K562 (cell line): ENCODE results near the gene ARMC9. TPM values are rescaled to one million over a fixed set of nuclear protein-coding genes. Genes with fewer than 3 reads are reported as not detected.

Experiments used
- BCL6 ChIP-seq: fragments of 250-450 bp; sonication (Bioruptor Pico); IDR thresholded peaks from 2 replicates; pipeline ENCODE4 v1.4.0; 2020
- BCOR ChIP-seq: fragments of 450-650 bp; IDR thresholded peaks from 2 replicates; pipeline ENCODE4 v1.6.1; 2016
- KDM2B ChIP-seq: fragments of 250-450 bp; sonication (Bioruptor Pico); IDR thresholded peaks from 2 replicates; pipeline ENCODE4 v1.8.0; 2021; ENCODE audit warnings: mild to moderate bottlenecking, moderate library complexity
- MAZ ChIP-seq, 2 experiments: fragments of 450-650 bp in 1 of 2; sonication (generic) in 1 of 2; formaldehyde crosslinking; IDR thresholded peaks in 1 of 2; conservative IDR thresholded peaks in 1 of 2; 2 replicates each; pipeline versions ENCODE4 v1.4.0 to v1.5.0; 2020; ENCODE audit warnings: mild to moderate bottlenecking in 1 of 2, missing genetic modification reagents in 1 of 2
- SMAD4 ChIP-seq: fragments of 250-450 bp; sonication (Bioruptor Pico); conservative IDR thresholded peaks from 2 replicates; pipeline ENCODE4 v1.8.0; 2021; ENCODE audit warnings: inconsistent platforms, mild to moderate bottlenecking, moderate library complexity
- TBP ChIP-seq: optimal IDR thresholded peaks from 2 replicates; pipeline ENCODE3; 2011; ENCODE audit warnings: low read depth, low read length, improper control_type of control experiment
- polyA plus RNA-seq, 8 experiments: library from polyadenylated mRNA; depleted of rRNA in 4 of 8; stranded (reverse) in 5 of 8; unstranded in 3 of 8; fragments of >200 nt; fragmentation: Nextera tagmentation in 2 of 8; fragmentation: Illumina TruSeq in 1 of 8; extraction: Ambion mirVana in 2 of 8; extraction: Trizol in 1 of 8; gene quantifications; 2 replicates each; pipeline versions ENCODE4 v1.2.1 to v1.2.3, GENCODE V29; 2011 to 2014; ENCODE audit warnings: inconsistent platforms in 1 of 8, missing spikeins in 1 of 8
- total RNA-seq, 7 experiments: library from RNA; depleted of rRNA in 6 of 7; stranded (reverse); fragments of >200 nt in 6 of 7; fragmentation: Illumina TruSeq in 2 of 7; extraction: Trizol in 2 of 7; gene quantifications; 2 replicates each; pipeline versions ENCODE4 v1.2.1 to v1.2.3, GENCODE V29; 2011 to 2021; ENCODE audit warnings: low replicate concordance in 1 of 7
- TF ChIP-seq, protein P1 (sequence below), 2 experiments: fragments of 450-650 bp; conservative IDR thresholded peaks; 2 replicates each; pipeline ENCODE4 v1.6.1; 2017; ENCODE audit warnings: mild to moderate bottlenecking in 2 of 2, moderate library complexity in 2 of 2
- TF ChIP-seq, protein P2 (sequence below): fragments of 450-650 bp; IDR thresholded peaks from 2 replicates; pipeline ENCODE4 v1.6.1; 2017; ENCODE audit warnings: antibody characterized with exemption, mild to moderate bottlenecking
- TF ChIP-seq, protein P3 (sequence below), 2 experiments: fragments of 450-650 bp in 1 of 2; sonication (generic) in 1 of 2; formaldehyde crosslinking in 1 of 2; IDR thresholded peaks in 1 of 2; conservative IDR thresholded peaks in 1 of 2; 2 replicates each; pipeline versions ENCODE4 v1.6.1 to v1.8.1; 2016 to 2023; ENCODE audit warnings: mild to moderate bottlenecking in 2 of 2, moderate library complexity in 2 of 2, inconsistent platforms in 1 of 2, missing genetic modification reagents in 1 of 2
- TF ChIP-seq, protein P4 (sequence below): fragments of 250-450 bp; sonication (Bioruptor Pico); IDR thresholded peaks from 2 replicates; pipeline ENCODE4 v1.5.0; 2020; ENCODE audit warnings: mild to moderate bottlenecking
- TF ChIP-seq, protein P5 (sequence below): IDR thresholded peaks from 2 replicates; pipeline ENCODE4 v1.6.1; 2014; ENCODE audit warnings: antibody characterized with exemption
- TF ChIP-seq, protein P6 (sequence below): fragments of 450-650 bp; IDR thresholded peaks from 2 replicates; pipeline ENCODE4 v1.6.1; 2016; ENCODE audit warnings: low read depth, mild to moderate bottlenecking, moderate library complexity
- TF ChIP-seq, protein P7 (sequence below), 3 experiments: IDR thresholded peaks in 2 of 3; conservative IDR thresholded peaks in 1 of 3; 2 replicates each; pipeline ENCODE4 v1.5.1; 2011 to 2012; ENCODE audit warnings: low read length in 3 of 3, mild to moderate bottlenecking in 3 of 3, control low read depth in 2 of 3, improper control_type of control experiment in 1 of 3, inconsistent platforms in 1 of 3, low read depth in 1 of 3, mixed read lengths in 1 of 3, moderate library complexity in 1 of 3; ENCODE audit not compliant: insufficient read depth in 2 of 3

ARMC9 gene
- total and polyA plus RNA-seq, 9 of the 15 experiments (the other 6 are each of a cell fraction or from before 2014, with no cell fraction given): 0.36 to 2.3 (median 1.1) TPM

DNA sequence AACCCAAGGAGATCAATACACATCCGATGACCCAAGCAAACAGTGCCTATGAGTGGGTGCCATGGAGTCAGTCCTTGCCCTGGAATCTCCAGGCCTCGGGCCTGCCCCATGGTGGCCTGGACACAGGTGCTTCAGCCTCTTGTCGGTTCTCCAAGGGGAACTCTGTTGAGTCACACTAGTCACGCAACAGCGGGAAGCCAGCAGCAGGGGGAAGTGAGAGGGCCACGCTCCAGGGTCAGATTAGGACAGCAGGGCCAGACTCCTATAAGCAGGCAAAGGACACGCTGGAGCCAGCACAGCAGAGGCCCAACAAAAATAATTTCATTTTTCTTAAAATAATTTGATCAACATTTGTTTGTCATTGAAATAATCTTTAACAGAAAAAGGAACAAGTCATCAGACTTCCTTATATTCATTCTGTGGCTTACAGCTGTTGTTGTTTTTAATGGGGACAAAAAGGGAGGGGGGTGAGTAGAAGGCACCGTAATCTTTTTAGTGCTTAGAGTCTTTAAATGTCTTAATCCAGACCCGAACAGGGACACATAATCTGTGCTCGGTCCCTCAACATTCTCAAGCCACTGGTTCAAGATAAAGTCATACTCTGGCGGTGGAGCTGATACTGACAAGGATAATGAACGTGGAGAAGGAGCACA is 16.4 kb upstream of the ARMC9 start (continued):
- TF ChIP-seq, protein P1, sequence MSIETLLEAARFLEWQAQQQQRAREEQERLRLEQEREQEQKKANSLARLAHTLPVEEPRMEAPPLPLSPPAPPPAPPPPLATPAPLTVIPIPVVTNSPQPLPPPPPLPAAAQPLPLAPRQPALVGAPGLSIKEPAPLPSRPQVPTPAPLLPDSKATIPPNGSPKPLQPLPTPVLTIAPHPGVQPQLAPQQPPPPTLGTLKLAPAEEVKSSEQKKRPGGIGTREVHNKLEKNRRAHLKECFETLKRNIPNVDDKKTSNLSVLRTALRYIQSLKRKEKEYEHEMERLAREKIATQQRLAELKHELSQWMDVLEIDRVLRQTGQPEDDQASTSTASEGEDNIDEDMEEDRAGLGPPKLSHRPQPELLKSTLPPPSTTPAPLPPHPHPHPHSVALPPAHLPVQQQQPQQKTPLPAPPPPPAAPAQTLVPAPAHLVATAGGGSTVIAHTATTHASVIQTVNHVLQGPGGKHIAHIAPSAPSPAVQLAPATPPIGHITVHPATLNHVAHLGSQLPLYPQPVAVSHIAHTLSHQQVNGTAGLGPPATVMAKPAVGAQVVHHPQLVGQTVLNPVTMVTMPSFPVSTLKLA (conservative IDR thresholded peaks at IDR 0.05): no peak; a peak in 1 of 4 replicates
- no peak for TF ChIP-seq BCL6 (CRISPR knock-in tag)
- TF ChIP-seq, protein P2, sequence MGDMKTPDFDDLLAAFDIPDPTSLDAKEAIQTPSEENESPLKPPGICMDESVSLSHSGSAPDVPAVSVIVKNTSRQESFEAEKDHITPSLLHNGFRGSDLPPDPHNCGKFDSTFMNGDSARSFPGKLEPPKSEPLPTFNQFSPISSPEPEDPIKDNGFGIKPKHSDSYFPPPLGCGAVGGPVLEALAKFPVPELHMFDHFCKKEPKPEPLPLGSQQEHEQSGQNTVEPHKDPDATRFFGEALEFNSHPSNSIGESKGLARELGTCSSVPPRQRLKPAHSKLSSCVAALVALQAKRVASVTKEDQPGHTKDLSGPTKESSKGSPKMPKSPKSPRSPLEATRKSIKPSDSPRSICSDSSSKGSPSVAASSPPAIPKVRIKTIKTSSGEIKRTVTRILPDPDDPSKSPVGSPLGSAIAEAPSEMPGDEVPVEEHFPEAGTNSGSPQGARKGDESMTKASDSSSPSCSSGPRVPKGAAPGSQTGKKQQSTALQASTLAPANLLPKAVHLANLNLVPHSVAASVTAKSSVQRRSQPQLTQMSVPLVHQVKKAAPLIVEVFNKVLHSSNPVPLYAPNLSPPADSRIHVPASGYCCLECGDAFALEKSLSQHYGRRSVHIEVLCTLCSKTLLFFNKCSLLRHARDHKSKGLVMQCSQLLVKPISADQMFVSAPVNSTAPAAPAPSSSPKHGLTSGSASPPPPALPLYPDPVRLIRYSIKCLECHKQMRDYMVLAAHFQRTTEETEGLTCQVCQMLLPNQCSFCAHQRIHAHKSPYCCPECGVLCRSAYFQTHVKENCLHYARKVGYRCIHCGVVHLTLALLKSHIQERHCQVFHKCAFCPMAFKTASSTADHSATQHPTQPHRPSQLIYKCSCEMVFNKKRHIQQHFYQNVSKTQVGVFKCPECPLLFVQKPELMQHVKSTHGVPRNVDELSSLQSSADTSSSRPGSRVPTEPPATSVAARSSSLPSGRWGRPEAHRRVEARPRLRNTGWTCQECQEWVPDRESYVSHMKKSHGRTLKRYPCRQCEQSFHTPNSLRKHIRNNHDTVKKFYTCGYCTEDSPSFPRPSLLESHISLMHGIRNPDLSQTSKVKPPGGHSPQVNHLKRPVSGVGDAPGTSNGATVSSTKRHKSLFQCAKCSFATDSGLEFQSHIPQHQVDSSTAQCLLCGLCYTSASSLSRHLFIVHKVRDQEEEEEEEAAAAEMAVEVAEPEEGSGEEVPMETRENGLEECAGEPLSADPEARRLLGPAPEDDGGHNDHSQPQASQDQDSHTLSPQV: peak; percentile 35; the same call in 1 of the 2 replicates
- no peak for TF ChIP-seq KDM2B
- TF ChIP-seq, protein P3, sequence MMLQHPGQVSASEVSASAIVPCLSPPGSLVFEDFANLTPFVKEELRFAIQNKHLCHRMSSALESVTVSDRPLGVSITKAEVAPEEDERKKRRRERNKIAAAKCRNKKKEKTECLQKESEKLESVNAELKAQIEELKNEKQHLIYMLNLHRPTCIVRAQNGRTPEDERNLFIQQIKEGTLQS (IDR thresholded peaks at IDR 0.05): peak; percentile 60; the same call in 1 of the 2 replicates
- TF ChIP-seq, protein P3 (CRISPR knock-in tag; conservative IDR thresholded peaks at IDR 0.05): no peak
- TF ChIP-seq, protein P4, sequence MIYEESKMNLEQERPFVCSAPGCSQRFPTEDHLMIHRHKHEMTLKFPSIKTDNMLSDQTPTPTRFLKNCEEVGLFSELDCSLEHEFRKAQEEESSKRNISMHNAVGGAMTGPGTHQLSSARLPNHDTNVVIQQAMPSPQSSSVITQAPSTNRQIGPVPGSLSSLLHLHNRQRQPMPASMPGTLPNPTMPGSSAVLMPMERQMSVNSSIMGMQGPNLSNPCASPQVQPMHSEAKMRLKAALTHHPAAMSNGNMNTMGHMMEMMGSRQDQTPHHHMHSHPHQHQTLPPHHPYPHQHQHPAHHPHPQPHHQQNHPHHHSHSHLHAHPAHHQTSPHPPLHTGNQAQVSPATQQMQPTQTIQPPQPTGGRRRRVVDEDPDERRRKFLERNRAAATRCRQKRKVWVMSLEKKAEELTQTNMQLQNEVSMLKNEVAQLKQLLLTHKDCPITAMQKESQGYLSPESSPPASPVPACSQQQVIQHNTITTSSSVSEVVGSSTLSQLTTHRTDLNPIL (CRISPR knock-in tag): no peak
- TF ChIP-seq SMAD4 (CRISPR knock-in tag): peak; percentile 60
- TF ChIP-seq, protein P5, sequence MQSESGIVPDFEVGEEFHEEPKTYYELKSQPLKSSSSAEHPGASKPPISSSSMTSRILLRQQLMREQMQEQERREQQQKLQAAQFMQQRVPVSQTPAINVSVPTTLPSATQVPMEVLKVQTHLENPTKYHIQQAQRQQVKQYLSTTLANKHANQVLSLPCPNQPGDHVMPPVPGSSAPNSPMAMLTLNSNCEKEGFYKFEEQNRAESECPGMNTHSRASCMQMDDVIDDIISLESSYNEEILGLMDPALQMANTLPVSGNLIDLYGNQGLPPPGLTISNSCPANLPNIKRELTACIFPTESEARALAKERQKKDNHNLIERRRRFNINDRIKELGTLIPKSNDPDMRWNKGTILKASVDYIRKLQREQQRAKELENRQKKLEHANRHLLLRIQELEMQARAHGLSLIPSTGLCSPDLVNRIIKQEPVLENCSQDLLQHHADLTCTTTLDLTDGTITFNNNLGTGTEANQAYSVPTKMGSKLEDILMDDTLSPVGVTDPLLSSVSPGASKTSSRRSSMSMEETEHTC: no peak
- no peak for TF ChIP-seq TBP
- TF ChIP-seq, protein P6, sequence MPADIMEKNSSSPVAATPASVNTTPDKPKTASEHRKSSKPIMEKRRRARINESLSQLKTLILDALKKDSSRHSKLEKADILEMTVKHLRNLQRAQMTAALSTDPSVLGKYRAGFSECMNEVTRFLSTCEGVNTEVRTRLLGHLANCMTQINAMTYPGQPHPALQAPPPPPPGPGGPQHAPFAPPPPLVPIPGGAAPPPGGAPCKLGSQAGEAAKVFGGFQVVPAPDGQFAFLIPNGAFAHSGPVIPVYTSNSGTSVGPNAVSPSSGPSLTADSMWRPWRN: 0 out of 2 replicates have a peak, but pooled peaks have one; percentile 56
- TF ChIP-seq, protein P7, sequence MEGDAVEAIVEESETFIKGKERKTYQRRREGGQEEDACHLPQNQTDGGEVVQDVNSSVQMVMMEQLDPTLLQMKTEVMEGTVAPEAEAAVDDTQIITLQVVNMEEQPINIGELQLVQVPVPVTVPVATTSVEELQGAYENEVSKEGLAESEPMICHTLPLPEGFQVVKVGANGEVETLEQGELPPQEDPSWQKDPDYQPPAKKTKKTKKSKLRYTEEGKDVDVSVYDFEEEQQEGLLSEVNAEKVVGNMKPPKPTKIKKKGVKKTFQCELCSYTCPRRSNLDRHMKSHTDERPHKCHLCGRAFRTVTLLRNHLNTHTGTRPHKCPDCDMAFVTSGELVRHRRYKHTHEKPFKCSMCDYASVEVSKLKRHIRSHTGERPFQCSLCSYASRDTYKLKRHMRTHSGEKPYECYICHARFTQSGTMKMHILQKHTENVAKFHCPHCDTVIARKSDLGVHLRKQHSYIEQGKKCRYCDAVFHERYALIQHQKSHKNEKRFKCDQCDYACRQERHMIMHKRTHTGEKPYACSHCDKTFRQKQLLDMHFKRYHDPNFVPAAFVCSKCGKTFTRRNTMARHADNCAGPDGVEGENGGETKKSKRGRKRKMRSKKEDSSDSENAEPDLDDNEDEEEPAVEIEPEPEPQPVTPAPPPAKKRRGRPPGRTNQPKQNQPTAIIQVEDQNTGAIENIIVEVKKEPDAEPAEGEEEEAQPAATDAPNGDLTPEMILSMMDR (IDR thresholded peaks at IDR 0.05 in 2 of 3, conservative IDR thresholded peaks at IDR 0.05 in 1 of 3; ENCODE audit: insufficient read depth in 2 of 3, low read depth in 1 of 3, low read length in 3 of 3): peak in 1 of 3 experiments; percentile 15; a peak in 1 of 6 replicates
- peak in 1 of 2 experiments; percentile 20; a peak in 1 of 4 replicates for TF ChIP-seq MAZ (CRISPR knock-in tag; conservative IDR thresholded peaks at IDR 0.05 in 1 of 2, IDR thresholded peaks at IDR 0.05 in 1 of 2)
- TF ChIP-seq BCOR: no peak
